GM12865 (cell line): ENCODE measurements around the gene PRPF8.
A peak's percentile ranks its signal among the peaks of the same experiment; 100 is the strongest.

Source experiments
- DNase-seq: peaks from one replicate; pipeline ENCODE4 v3.0.0; 2010; ENCODE audit warnings: low read depth
- H3K4me3 ChIP-seq: 2 replicates; pipeline ENCODE4 v1.5.1; 2011; ENCODE audit warnings: mild to moderate bottlenecking, low read depth, low read length, control low read depth
- TF ChIP-seq, protein P1 (sequence below): IDR thresholded peaks from 2 replicates; pipeline ENCODE4 v1.5.1; 2011; ENCODE audit warnings: low read length, control low read depth, low read depth, inconsistent platforms; ENCODE audit not compliant: insufficient read depth; ENCODE audit errors: missing control alignments

The PRPF8 gene

DNA sequence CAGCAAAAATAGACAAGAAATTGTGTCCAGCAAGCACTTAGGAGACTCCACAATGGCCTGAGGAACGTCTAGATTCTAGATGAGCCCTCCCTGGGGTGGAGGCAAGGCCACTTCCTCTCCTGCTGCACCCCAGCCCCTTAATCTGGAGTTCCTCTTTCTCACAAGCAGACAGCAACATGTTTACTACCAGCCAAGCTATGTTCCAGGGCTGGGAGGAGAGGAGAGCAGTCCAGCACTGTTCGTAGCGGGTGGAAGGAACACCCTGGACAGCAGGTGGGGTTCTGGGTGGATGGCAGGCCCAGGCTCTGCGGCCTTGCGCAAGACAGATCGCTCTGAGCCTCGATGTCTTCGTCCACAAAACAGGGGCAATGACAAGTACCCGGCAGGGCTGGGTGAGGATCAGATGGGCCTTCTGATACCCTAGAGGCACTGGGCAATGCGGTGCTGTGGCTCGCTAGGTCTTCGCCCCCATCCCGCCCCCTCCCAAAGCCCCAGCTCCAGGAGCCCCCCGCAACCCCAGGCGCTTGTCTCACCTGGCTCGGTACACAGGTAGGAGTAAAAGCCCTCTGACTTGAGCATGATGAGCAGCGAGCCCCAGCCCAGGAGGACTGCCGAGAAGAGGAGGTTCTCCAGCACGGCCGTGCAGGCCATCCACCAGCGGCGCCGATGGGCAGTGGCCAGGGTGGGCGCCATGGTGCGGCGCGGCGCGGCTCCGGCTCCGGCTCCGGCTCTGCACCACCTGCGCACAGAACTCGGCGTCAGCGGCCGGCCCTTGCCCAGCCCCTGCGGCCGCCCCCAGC lies 57.3 kb downstream of the PRPF8 start:
- peak; percentile 57 for DNase-seq
- TF ChIP-seq, protein P1, sequence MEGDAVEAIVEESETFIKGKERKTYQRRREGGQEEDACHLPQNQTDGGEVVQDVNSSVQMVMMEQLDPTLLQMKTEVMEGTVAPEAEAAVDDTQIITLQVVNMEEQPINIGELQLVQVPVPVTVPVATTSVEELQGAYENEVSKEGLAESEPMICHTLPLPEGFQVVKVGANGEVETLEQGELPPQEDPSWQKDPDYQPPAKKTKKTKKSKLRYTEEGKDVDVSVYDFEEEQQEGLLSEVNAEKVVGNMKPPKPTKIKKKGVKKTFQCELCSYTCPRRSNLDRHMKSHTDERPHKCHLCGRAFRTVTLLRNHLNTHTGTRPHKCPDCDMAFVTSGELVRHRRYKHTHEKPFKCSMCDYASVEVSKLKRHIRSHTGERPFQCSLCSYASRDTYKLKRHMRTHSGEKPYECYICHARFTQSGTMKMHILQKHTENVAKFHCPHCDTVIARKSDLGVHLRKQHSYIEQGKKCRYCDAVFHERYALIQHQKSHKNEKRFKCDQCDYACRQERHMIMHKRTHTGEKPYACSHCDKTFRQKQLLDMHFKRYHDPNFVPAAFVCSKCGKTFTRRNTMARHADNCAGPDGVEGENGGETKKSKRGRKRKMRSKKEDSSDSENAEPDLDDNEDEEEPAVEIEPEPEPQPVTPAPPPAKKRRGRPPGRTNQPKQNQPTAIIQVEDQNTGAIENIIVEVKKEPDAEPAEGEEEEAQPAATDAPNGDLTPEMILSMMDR = no peak
- peak overlapping the region; percentile 86 for H3K4me3 ChIP-seq

DNA sequence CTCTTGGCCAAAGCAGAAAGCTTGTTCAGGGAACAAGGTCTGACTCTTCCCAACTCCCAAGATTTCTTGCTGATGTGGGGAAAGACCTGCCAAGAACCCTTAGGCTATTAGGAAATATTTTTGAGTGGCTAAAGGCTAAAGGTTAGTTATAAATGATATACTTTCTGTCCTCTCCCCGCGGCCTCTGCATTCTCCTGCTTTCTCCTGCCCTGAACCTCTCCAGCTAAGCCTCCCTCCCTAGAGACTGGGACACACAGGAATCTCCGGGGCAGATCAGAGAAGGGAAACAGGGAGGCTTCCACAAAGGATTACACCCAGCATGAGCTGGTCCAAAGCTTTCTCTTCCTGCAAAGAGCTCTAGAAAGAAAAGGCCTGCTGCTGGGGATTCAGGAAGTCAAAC lies 58.3 kb downstream of the PRPF8 start:
- DNase-seq = no peak
- no peak overlapping the region for H3K4me3 ChIP-seq
- TF ChIP-seq, protein P1 = no peak

DNA sequence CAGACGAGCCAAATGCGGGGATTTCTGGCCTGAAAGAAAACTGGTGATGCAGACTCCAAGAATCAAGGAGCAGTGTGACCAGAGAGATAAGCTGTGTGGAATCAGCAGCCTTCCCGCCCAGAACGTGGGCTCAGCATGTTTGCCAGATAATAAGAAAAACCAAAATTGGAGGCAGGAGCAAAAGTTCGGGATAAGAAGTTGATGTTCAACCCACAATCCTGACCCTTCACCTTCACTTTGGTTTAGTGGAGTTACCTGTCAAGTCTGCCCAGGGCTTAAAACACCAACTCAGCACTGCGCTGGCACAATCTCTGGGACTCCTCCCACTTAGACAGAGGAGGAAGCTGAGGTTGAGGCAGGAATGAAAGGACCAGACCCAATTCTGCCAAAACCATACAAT lies 59.1 kb downstream of the PRPF8 start:
- TF ChIP-seq, protein P1 = no peak
- H3K4me3 ChIP-seq = no peak overlapping the region
- no peak for DNase-seq

GRCh38 chr17:1625053-1625452 lies 59.6 kb downstream of the PRPF8 start:
- TF ChIP-seq, protein P1 = no peak
- no peak overlapping the region for H3K4me3 ChIP-seq
- DNase-seq = no peak

DNA sequence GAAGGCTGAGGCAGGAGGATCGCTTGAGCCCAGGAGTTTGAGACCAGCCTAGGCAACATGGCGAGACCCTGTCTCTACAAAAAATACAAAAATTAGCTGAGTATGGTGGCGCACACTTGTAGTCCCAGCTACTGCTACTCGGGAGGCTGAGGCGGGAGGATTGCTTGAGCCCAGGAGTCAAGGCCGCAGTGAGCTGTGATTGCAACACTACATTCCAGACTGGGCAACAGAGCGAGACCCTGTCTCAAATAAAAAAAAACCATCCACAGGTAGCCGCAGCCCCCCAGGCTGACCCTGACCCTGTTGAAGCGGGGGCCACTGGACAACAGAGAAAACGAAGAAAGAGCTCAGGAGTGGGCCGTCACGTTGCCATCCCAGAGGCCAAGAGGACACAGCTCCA lies 60.0 kb downstream of the PRPF8 start:
- no peak overlapping the region for H3K4me3 ChIP-seq
- no peak for DNase-seq
- TF ChIP-seq, protein P1 = no peak

DNA sequence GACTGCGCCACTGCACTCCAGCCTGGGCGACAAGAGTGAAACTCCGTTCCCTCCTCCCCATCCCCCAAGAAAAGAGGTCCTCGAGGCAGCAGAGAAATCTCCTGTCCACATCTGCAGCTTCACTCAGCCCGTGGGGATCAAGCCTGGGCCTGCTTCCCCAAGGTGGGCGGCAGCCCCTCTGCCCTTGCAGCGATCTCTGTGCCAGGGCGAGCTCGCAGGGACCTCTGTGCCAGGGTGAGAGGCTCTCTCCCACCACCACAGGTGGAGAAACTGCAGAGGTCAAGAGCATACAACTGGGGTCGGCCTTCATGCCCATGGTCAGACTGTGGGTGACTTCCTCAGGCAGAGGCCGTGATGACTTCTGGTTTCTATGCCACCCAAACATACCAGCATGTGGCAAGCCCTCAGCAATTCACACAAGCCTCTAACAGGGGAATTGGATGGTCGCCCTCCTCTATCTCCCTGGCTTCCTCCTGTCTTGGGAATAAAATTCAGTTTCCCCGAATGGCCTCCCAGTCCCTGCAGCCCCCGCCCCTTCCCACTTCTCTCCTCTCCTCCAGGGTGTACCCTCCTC lies 61.5 kb downstream of the PRPF8 start:
- DNase-seq = no peak
- TF ChIP-seq, protein P1 = no peak
- no peak overlapping the region for H3K4me3 ChIP-seq
